HepG2 (cell line): ENCODE data around the gene OR1F1. TPM values are rescaled to one million over a fixed set of nuclear protein-coding genes. Genes with fewer than 3 reads are reported as not detected.

ENCODE experiments used
- ATF7 ChIP-seq, 2 experiments: fragments of 450-650 bp in 1 of 2; sonication (generic) in 1 of 2; formaldehyde crosslinking in 1 of 2; IDR thresholded peaks; 2 replicates each; pipeline versions ENCODE4 v1.4.0 to v1.6.1; 2016 to 2020; ENCODE audit warnings: antibody characterized with exemption in 1 of 2, mild to moderate bottlenecking in 1 of 2, missing genetic modification reagents in 1 of 2
- CBX5 ChIP-seq: sonication (generic); formaldehyde crosslinking; IDR thresholded peaks from 2 replicates; pipeline ENCODE4 v1.4.0; 2020; ENCODE audit warnings: missing genetic modification reagents, borderline replicate concordance
- CENPX ChIP-seq: sonication (generic); formaldehyde crosslinking; IDR thresholded peaks from 2 replicates; pipeline ENCODE4 v1.9.0; 2021; ENCODE audit warnings: mild to moderate bottlenecking, missing genetic modification reagents, moderate library complexity
- DMAP1 ChIP-seq: IDR thresholded peaks from 2 replicates; pipeline ENCODE4 v1.6.1; 2016
- DNMT3B ChIP-seq: conservative IDR thresholded peaks from 2 replicates; pipeline ENCODE4 v1.6.1; 2016; ENCODE audit warnings: missing biosample characterization, control low read depth
- GFI1 ChIP-seq: sonication (generic); formaldehyde crosslinking; IDR thresholded peaks from 2 replicates; pipeline ENCODE4 v1.5.0; 2020; ENCODE audit warnings: missing genetic modification reagents, mild to moderate bottlenecking, borderline replicate concordance
- MIXL1 ChIP-seq: IDR thresholded peaks from 2 replicates; pipeline ENCODE4 v1.6.1; 2016
- NAIF1 ChIP-seq: sonication (generic); formaldehyde crosslinking; IDR thresholded peaks from 2 replicates; pipeline ENCODE4 v1.5.0; 2020; ENCODE audit warnings: mild to moderate bottlenecking, missing genetic modification reagents, borderline replicate concordance
- YEATS4 ChIP-seq: sonication (generic); formaldehyde crosslinking; IDR thresholded peaks from 2 replicates; pipeline ENCODE4 v1.4.0; 2020; ENCODE audit warnings: missing genetic modification reagents, borderline replicate concordance
- ZNF136 ChIP-seq: sonication (generic); formaldehyde crosslinking; IDR thresholded peaks from 2 replicates; pipeline ENCODE4 v1.8.1; 2022; ENCODE audit warnings: low read depth, mild to moderate bottlenecking, moderate library complexity, missing genetic modification reagents
- ZNF205 ChIP-seq: IDR thresholded peaks from 2 replicates; pipeline ENCODE4 v1.6.1; 2018; ENCODE audit warnings: missing biosample characterization, missing genetic modification reagents
- ZNF274 ChIP-seq: sonication (generic); formaldehyde crosslinking; IDR thresholded peaks from 2 replicates; pipeline ENCODE4 v1.5.1; 2020; ENCODE audit warnings: mild to moderate bottlenecking, missing genetic modification reagents
- ZNF530 ChIP-seq: sonication (generic); formaldehyde crosslinking; IDR thresholded peaks from 2 replicates; pipeline ENCODE4 v1.5.0; 2020; ENCODE audit warnings: low read depth, mild to moderate bottlenecking, missing genetic modification reagents
- ZNF672 ChIP-seq: sonication (generic); formaldehyde crosslinking; IDR thresholded peaks from 2 replicates; pipeline ENCODE4 v1.8.1; 2022; ENCODE audit warnings: missing genetic modification reagents
- ZNF788 ChIP-seq: sonication (generic); formaldehyde crosslinking; IDR thresholded peaks from 2 replicates; pipeline ENCODE4 v1.5.0; 2020; ENCODE audit warnings: mild to moderate bottlenecking, missing genetic modification reagents, borderline replicate concordance
- polyA plus RNA-seq, 8 experiments: library from polyadenylated mRNA; depleted of rRNA in 3 of 8; stranded (reverse) in 7 of 8; unstranded in 1 of 8; fragments of >200 nt; fragmentation: Illumina TruSeq in 4 of 8; extraction: Trizol in 4 of 8; gene quantifications; 2 replicates each; pipeline versions ENCODE4 v1.2.1 to v1.2.3, GENCODE V29; 2011 to 2016; ENCODE audit warnings: low read depth in 4 of 8, missing spikeins in 1 of 8, mixed read lengths in 1 of 8; ENCODE audit not compliant: insufficient read depth in 1 of 8
- total RNA-seq, 5 experiments: library from RNA; depleted of rRNA; stranded (reverse); fragments of >200 nt; fragmentation: Illumina TruSeq; extraction: Trizol; gene quantifications; 2 replicates each; pipeline ENCODE4 v1.2.3, GENCODE V29; 2016; ENCODE audit warnings: low read depth in 1 of 5
- TF ChIP-seq, protein P1 (sequence below): IDR thresholded peaks from 2 replicates; pipeline ENCODE4 v1.6.1; 2016; ENCODE audit warnings: missing compliant biosample characterization, missing genetic modification reagents, borderline replicate concordance
- TF ChIP-seq, protein P2 (sequence below): IDR thresholded peaks from 2 replicates; pipeline ENCODE4 v1.6.1; 2012; ENCODE audit warnings: low read length, improper control_type of control experiment
- TF ChIP-seq, protein P3 (sequence below): sonication (generic); formaldehyde crosslinking; IDR thresholded peaks from 2 replicates; pipeline ENCODE4 v1.4.0; 2020; ENCODE audit warnings: missing genetic modification reagents
- TF ChIP-seq, protein P4 (sequence below): sonication (generic); formaldehyde crosslinking; IDR thresholded peaks from 2 replicates; pipeline ENCODE4 v1.4.0; 2020; ENCODE audit warnings: missing genetic modification reagents, borderline replicate concordance

OR1F1 gene
- total and polyA plus RNA-seq, 2 of the 13 experiments (the other 11 are each of a cell fraction or from before 2014, with no cell fraction given) = 0.90 TPM; not detected in 1

DNA sequence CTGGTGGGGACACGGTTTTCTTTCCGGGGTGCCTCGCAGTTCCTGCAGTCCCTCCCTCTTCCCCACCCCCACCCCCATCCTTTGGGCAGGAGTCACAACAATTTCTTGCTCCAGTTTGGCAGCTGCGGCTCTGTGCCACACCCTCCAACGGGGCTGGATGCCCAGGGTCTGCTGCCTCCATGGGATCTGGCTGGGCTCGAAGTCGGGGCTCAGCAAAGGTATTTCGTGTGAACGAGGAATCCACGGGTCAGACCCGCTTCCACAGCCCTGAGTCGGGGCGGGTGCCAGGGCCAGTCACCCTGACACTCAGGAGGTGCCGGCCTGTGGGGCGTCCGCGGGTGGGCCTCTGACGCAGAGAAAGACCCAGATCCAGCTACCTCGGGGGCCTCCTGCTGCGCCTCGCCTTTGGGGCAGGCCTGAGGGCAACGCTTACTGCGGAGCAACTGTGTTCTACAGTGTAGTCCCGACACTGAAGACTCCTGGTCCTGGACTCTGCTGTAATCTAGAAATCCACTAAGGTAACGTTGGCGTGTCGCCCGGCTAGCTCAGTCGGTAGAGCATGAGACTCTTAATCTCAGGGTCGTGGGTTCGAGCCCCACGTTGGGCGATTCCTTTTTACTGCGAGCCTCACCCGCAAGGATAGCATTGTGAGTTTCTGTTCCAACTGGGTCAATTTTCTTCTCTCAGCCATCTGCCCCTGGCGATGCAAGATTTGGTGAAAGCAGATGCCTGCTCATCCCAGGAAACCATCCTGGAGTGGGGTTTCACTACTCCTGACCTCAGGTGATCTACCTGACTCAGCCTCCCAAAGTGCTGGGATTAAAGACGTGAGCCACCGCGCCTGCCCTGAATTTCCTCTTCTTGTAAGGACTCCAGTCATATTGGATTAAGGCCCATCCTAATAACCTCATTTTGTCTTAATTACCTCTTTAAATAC is 12.6 kb upstream of the OR1F1 start (continued):
- TF ChIP-seq, protein P1, sequence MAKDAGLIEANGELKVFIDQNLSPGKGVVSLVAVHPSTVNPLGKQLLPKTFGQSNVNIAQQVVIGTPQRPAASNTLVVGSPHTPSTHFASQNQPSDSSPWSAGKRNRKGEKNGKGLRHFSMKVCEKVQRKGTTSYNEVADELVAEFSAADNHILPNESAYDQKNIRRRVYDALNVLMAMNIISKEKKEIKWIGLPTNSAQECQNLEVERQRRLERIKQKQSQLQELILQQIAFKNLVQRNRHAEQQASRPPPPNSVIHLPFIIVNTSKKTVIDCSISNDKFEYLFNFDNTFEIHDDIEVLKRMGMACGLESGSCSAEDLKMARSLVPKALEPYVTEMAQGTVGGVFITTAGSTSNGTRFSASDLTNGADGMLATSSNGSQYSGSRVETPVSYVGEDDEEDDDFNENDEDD (CRISPR knock-in tag) = no peak
- TF ChIP-seq ZNF530 (no peak), ATF7 (IDR thresholded peaks at IDR 0.05) (no peak), ATF7 (CRISPR knock-in tag; IDR thresholded peaks at IDR 0.05) (no peak), ZNF672 (CRISPR knock-in tag) (no peak), ZNF788 (CRISPR knock-in tag) (no peak; the same call in 1 of the 2 replicates), DNMT3B (CRISPR knock-in tag) (no peak), ZNF205 (CRISPR knock-in tag) (peak; percentile 46; the same call in 1 of the 2 replicates), ZNF136 (no peak), MIXL1 (CRISPR knock-in tag) (no peak), CENPX (no peak), GFI1 (CRISPR knock-in tag) (0 out of 2 replicates have a peak, but pooled peaks have one; percentile 16), YEATS4 (CRISPR knock-in tag) (0 out of 2 replicates have a peak, but pooled peaks have one; percentile 43), ZNF274 (no peak), CBX5 (CRISPR knock-in tag) (peak; percentile 48; the same call in 1 of the 2 replicates), DMAP1 (CRISPR knock-in tag) (no peak), NAIF1 (peak; percentile 75)
- TF ChIP-seq, protein P2, sequence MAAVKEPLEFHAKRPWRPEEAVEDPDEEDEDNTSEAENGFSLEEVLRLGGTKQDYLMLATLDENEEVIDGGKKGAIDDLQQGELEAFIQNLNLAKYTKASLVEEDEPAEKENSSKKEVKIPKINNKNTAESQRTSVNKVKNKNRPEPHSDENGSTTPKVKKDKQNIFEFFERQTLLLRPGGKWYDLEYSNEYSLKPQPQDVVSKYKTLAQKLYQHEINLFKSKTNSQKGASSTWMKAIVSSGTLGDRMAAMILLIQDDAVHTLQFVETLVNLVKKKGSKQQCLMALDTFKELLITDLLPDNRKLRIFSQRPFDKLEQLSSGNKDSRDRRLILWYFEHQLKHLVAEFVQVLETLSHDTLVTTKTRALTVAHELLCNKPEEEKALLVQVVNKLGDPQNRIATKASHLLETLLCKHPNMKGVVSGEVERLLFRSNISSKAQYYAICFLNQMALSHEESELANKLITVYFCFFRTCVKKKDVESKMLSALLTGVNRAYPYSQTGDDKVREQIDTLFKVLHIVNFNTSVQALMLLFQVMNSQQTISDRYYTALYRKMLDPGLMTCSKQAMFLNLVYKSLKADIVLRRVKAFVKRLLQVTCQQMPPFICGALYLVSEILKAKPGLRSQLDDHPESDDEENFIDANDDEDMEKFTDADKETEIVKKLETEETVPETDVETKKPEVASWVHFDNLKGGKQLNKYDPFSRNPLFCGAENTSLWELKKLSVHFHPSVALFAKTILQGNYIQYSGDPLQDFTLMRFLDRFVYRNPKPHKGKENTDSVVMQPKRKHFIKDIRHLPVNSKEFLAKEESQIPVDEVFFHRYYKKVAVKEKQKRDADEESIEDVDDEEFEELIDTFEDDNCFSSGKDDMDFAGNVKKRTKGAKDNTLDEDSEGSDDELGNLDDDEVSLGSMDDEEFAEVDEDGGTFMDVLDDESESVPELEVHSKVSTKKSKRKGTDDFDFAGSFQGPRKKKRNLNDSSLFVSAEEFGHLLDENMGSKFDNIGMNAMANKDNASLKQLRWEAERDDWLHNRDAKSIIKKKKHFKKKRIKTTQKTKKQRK = no peak
- TF ChIP-seq, protein P3, sequence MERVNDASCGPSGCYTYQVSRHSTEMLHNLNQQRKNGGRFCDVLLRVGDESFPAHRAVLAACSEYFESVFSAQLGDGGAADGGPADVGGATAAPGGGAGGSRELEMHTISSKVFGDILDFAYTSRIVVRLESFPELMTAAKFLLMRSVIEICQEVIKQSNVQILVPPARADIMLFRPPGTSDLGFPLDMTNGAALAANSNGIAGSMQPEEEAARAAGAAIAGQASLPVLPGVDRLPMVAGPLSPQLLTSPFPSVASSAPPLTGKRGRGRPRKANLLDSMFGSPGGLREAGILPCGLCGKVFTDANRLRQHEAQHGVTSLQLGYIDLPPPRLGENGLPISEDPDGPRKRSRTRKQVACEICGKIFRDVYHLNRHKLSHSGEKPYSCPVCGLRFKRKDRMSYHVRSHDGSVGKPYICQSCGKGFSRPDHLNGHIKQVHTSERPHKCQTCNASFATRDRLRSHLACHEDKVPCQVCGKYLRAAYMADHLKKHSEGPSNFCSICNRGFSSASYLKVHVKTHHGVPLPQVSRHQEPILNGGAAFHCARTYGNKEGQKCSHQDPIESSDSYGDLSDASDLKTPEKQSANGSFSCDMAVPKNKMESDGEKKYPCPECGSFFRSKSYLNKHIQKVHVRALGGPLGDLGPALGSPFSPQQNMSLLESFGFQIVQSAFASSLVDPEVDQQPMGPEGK (CRISPR knock-in tag) = no peak
- TF ChIP-seq, protein P4, sequence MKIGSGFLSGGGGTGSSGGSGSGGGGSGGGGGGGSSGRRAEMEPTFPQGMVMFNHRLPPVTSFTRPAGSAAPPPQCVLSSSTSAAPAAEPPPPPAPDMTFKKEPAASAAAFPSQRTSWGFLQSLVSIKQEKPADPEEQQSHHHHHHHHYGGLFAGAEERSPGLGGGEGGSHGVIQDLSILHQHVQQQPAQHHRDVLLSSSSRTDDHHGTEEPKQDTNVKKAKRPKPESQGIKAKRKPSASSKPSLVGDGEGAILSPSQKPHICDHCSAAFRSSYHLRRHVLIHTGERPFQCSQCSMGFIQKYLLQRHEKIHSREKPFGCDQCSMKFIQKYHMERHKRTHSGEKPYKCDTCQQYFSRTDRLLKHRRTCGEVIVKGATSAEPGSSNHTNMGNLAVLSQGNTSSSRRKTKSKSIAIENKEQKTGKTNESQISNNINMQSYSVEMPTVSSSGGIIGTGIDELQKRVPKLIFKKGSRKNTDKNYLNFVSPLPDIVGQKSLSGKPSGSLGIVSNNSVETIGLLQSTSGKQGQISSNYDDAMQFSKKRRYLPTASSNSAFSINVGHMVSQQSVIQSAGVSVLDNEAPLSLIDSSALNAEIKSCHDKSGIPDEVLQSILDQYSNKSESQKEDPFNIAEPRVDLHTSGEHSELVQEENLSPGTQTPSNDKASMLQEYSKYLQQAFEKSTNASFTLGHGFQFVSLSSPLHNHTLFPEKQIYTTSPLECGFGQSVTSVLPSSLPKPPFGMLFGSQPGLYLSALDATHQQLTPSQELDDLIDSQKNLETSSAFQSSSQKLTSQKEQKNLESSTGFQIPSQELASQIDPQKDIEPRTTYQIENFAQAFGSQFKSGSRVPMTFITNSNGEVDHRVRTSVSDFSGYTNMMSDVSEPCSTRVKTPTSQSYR = no peak
